ENCODE measurements around the gene KCTD8. TPM values are rescaled to one million over a fixed set of nuclear protein-coding genes. Genes with fewer than 3 reads are reported as not detected.

The KCTD8 gene
- total RNA-seq, 4 donors from 2014 or later = 0.63 to 1.5 (median 1.1) TPM; not detected in 1

GRCh38 chr4:44221407-44221806 is 227.2 kb downstream of the KCTD8 start:
- no peaks in the 10 kb centered on the region for H3K36me3 ChIP-seq
- no peak overlapping the region for H3K4me3 ChIP-seq
- 86 to 90% methylated on average over 4 of the region's 4 CpGs for WGBS, 2 donors
- no peak overlapping the region for H3K27ac ChIP-seq
- H3K4me1 ChIP-seq = no peaks in the 10 kb centered on the region
- TF ChIP-seq CTCF (IDR thresholded peaks at IDR 0.05) = no peak
- no peak for TF ChIP-seq POLR2A (IDR thresholded peaks at IDR 0.05)
- no peak for TF ChIP-seq EP300 (IDR thresholded peaks at IDR 0.05)
- no peaks in the 10 kb centered on the region for H3K9me3 ChIP-seq
- no peaks in the 10 kb centered on the region for H3K27me3 ChIP-seq
- no peak for DNase-seq (ENCODE audit: low spot score in 2 of 2)

GRCh38 chr4:44210750-44211149 is 237.9 kb downstream of the KCTD8 start:
- no peak for TF ChIP-seq CTCF (IDR thresholded peaks at IDR 0.05)
- no peak for TF ChIP-seq POLR2A (IDR thresholded peaks at IDR 0.05)
- TF ChIP-seq EP300 (IDR thresholded peaks at IDR 0.05) = no peak
- no peaks in the 10 kb centered on the region for H3K27me3 ChIP-seq
- H3K4me3 ChIP-seq = no peak overlapping the region

GRCh38 chr4:44196796-44197195 is 251.8 kb downstream of the KCTD8 start:
- Histone ChIP-seq H3K27me3 (no peaks in the 10 kb centered on the region), H3K36me3 (no peaks in the 10 kb centered on the region), H3K4me1 (no peaks in the 10 kb centered on the region), H3K9me3 (peaks cover 0 to 17% (median 0%) of the 10 kb centered on the region in 4 donors), H3K27ac (no peak overlapping the region), H3K4me3 (no peak overlapping the region)
- TF ChIP-seq EP300 (IDR thresholded peaks at IDR 0.05) = no peak
- no peak for TF ChIP-seq POLR2A (IDR thresholded peaks at IDR 0.05)
- no peak for TF ChIP-seq CTCF (IDR thresholded peaks at IDR 0.05)
- no peak for DNase-seq (ENCODE audit: low spot score in 2 of 2)
- WGBS, 2 donors = 86 to 88% methylated on average over 1 of the region's 1 CpG

More at GRCh38 chr4:44210750-44211149, 237.9 kb downstream of the KCTD8 start:
- Histone ChIP-seq H3K36me3 (no peaks in the 10 kb centered on the region), H3K9me3 (no peaks in the 10 kb centered on the region), H3K4me1 (no peaks in the 10 kb centered on the region), H3K27ac (no peak overlapping the region)
- no peak for DNase-seq (ENCODE audit: low spot score in 2 of 2)

GRCh38 chr4:44194365-44194764 is 254.2 kb downstream of the KCTD8 start:
- H3K9me3 ChIP-seq = peaks cover 0 to 16% (median 0%) of the 10 kb centered on the region in 4 donors
- TF ChIP-seq POLR2A (IDR thresholded peaks at IDR 0.05) (no peak), EP300 (IDR thresholded peaks at IDR 0.05) (no peak), CTCF (IDR thresholded peaks at IDR 0.05) (no peak)
- no peaks in the 10 kb centered on the region for H3K27me3 ChIP-seq
- H3K27ac ChIP-seq = no peak overlapping the region
- 53 to 60% methylated on average over 1 of the region's 1 CpG for WGBS, 2 donors
- no peak overlapping the region for H3K4me3 ChIP-seq
- no peaks in the 10 kb centered on the region for H3K36me3 ChIP-seq
- no peaks in the 10 kb centered on the region for H3K4me1 ChIP-seq
- no peak for DNase-seq (ENCODE audit: low spot score in 2 of 2)

GRCh38 chr4:44186850-44187246 is 261.8 kb downstream of the KCTD8 start:
- DNase-seq (ENCODE audit: low spot score in 2 of 2) = no peak
- Histone ChIP-seq H3K27me3 (no peaks in the 10 kb centered on the region), H3K27ac (no peak overlapping the region), H3K36me3 (no peaks in the 10 kb centered on the region), H3K9me3 (peaks cover 0 to 8% (median 0%) of the 10 kb centered on the region in 4 donors), H3K4me3 (no peak overlapping the region), H3K4me1 (no peaks in the 10 kb centered on the region)
- TF ChIP-seq EP300 (IDR thresholded peaks at IDR 0.05) = no peak
- TF ChIP-seq POLR2A (IDR thresholded peaks at IDR 0.05) = no peak
- no peak for TF ChIP-seq CTCF (IDR thresholded peaks at IDR 0.05)
- WGBS, 2 donors = 80 to 91% methylated on average over 1 of the region's 1 CpG

Measured in tibial nerve (tissue), 4 donors.